Endothelial cell of umbilical vein (primary cell): ENCODE data around the gene AAMDC. TPM values are rescaled to one million over a fixed set of nuclear protein-coding genes. Genes with fewer than 3 reads are reported as not detected.

Source experiments
- BruUV-seq: library from RNA; stranded (reverse); fragments of 400-500 nt; replicated peaks from 2 replicates; lab custom pipeline; 2021; lab: Mats Ljungman, UMichigan
- CTCF ChIA-PET: fragments of 300-600, 350-600 bp; sonication (Branson Sonifier 250); formaldehyde crosslinking; loops from one replicate; lab custom pipeline; 2021; ENCODE audit warnings: antibody characterized with exemption, inconsistent platforms; lab: Charles Lee
- POLR2A ChIA-PET: fragments of 300-600, 350-600 bp; sonication (Branson Sonifier 250); formaldehyde crosslinking; loops from one replicate; lab custom pipeline; 2021; ENCODE audit warnings: antibody characterized with exemption, inconsistent platforms; lab: Charles Lee
- DNase-seq: peaks from one replicate; pipeline ENCODE4 v3.0.0-alpha.2; 2011; ENCODE audit warnings: low read depth, low spot score
- FAIRE-seq: peaks from 2 replicates; lab custom pipeline; 2011; peaks lifted over from hg19 to GRCh38; lab: Jason Lieb, UNC
- H2AFZ ChIP-seq: 2 replicates; pipeline ENCODE4 v1.6.0; 2012; ENCODE audit warnings: low read depth, low read length, control low read depth, inconsistent platforms
- H3K27ac ChIP-seq: 2 replicates; pipeline ENCODE4 v1.5.1; 2011; ENCODE audit warnings: low read depth, mild to moderate bottlenecking, control low read depth, low read length, moderate library complexity; ENCODE audit not compliant: insufficient read depth
- H3K27me3 ChIP-seq, 2 experiments: 2 replicates each; pipeline versions ENCODE4 v1.6.0 to v1.6.1; 2011; ENCODE audit warnings: low read length in 2 of 2, mixed read lengths in 1 of 2; ENCODE audit not compliant: control insufficient read depth in 2 of 2, insufficient read depth in 2 of 2
- H3K36me3 ChIP-seq, 2 experiments: 2 replicates in 1 of 2; 3 replicates in 1 of 2; pipeline ENCODE4 v1.5.1; 2011; ENCODE audit warnings: low read length in 2 of 2, mild to moderate bottlenecking in 1 of 2, moderate library complexity in 1 of 2; ENCODE audit not compliant: control insufficient read depth in 2 of 2, insufficient read depth in 2 of 2; ENCODE audit errors: extremely low read depth in 1 of 2
- H3K4me1 ChIP-seq: 3 replicates; pipeline ENCODE4 v1.5.1; 2011; ENCODE audit warnings: mild to moderate bottlenecking, low read length; ENCODE audit not compliant: control insufficient read depth, insufficient read depth; ENCODE audit errors: extremely low read depth
- H3K4me2 ChIP-seq: 2 replicates; pipeline ENCODE4 v1.6.1; 2011; ENCODE audit warnings: low read length, control low read depth, mixed read lengths; ENCODE audit not compliant: insufficient read depth
- H3K4me3 ChIP-seq, 3 experiments: fragments of 200-600 bp in 1 of 3; sonication (generic), shearing (Covaris generic) in 1 of 3; replicated peaks in 1 of 3; 2 replicates each; pipeline ENCODE4 v1.5.1; 2011 to 2016; ENCODE audit warnings: control low read depth in 3 of 3, low read length in 3 of 3, mild to moderate bottlenecking in 2 of 3, inconsistent platforms in 1 of 3, low read depth in 1 of 3, moderate library complexity in 1 of 3; ENCODE audit not compliant: insufficient read depth in 1 of 3
- H3K79me2 ChIP-seq: 2 replicates; pipeline ENCODE4 v1.6.0; 2012; ENCODE audit warnings: low read length, inconsistent platforms; ENCODE audit not compliant: control insufficient read depth, insufficient read depth
- H3K9ac ChIP-seq: replicated peaks from 2 replicates; pipeline ENCODE3; 2011; ENCODE audit warnings: low read length, control low read depth; ENCODE audit not compliant: insufficient read depth; ENCODE audit errors: extremely low read depth
- H3K9me1 ChIP-seq: replicated peaks from 3 replicates; pipeline ENCODE4 v1.6.0; 2011; ENCODE audit warnings: mild to moderate bottlenecking, low read length; ENCODE audit not compliant: control insufficient read depth, insufficient read depth; ENCODE audit errors: extremely low read depth
- H3K9me3 ChIP-seq: replicated peaks from 2 replicates; pipeline ENCODE4 v1.5.1; 2012; ENCODE audit warnings: low read length, inconsistent platforms; ENCODE audit not compliant: control insufficient read depth, insufficient read depth
- H4K20me1 ChIP-seq: replicated peaks from 2 replicates; pipeline ENCODE3; 2011; ENCODE audit warnings: mild to moderate bottlenecking, low read length; ENCODE audit not compliant: control insufficient read depth, insufficient read depth; ENCODE audit errors: extremely low read depth
- CTCF ChIP-seq, 2 donors: IDR thresholded peaks; 1 replicate in 1 of 2; 2 replicates in 1 of 2; pipeline ENCODE4 v1.5.1; 2011; ENCODE audit warnings: low read length in 2 of 2, mild to moderate bottlenecking in 2 of 2, moderate library complexity in 2 of 2, control low read depth in 1 of 2, inconsistent platforms in 1 of 2, low read depth in 1 of 2; ENCODE audit not compliant: insufficient read depth in 1 of 2; ENCODE audit errors: extremely low read depth in 1 of 2
- EZH2 ChIP-seq: IDR thresholded peaks from 2 replicates; pipeline ENCODE4 v1.6.1; 2012; ENCODE audit warnings: borderline replicate concordance, low read depth, mild to moderate bottlenecking, moderate library complexity, low read length, inconsistent platforms; ENCODE audit not compliant: severe bottlenecking
- FOS ChIP-seq: IDR thresholded peaks from 2 replicates; pipeline ENCODE4 v1.6.1; 2011; ENCODE audit warnings: mild to moderate bottlenecking, low read length, moderate library complexity, borderline replicate concordance; ENCODE audit not compliant: insufficient read depth
- GATA2 ChIP-seq: IDR thresholded peaks from 2 replicates; pipeline ENCODE4 v1.7.0; 2011; ENCODE audit warnings: low read depth, mild to moderate bottlenecking, moderate library complexity, mixed read lengths, low read length; ENCODE audit not compliant: insufficient read length, insufficient read depth
- JUN ChIP-seq: IDR thresholded peaks from 2 replicates; pipeline ENCODE4 v1.6.1; 2011; ENCODE audit warnings: borderline replicate concordance, low read depth; ENCODE audit not compliant: insufficient read length, insufficient read depth
- MAX ChIP-seq: IDR thresholded peaks from 2 replicates; pipeline ENCODE4 v1.6.1; 2011; ENCODE audit not compliant: insufficient read depth, insufficient read length
- MYC ChIP-seq: IDR thresholded peaks from one replicate; pipeline ENCODE4 v1.6.1; 2011; ENCODE audit warnings: mild to moderate bottlenecking, low read depth, low read length
- POLR2A ChIP-seq: IDR thresholded peaks from 2 replicates; pipeline ENCODE4 v1.6.1; 2012; ENCODE audit warnings: low read depth, mild to moderate bottlenecking, control low read depth, low read length
- POLR2AphosphoS5 ChIP-seq: IDR thresholded peaks from 2 replicates; pipeline ENCODE4 v1.6.1; 2012; ENCODE audit warnings: low read depth, mild to moderate bottlenecking, control low read depth, low read length, moderate library complexity; ENCODE audit not compliant: insufficient read depth
- dilution Hi-C: fragments of 300-500 bp; cut with MboI; formaldehyde crosslinking; loops from one replicate; pipeline ENCODE4 v1.15.0; 2019; ENCODE audit warnings: low sequenced_read_pairs; ENCODE audit not compliant: extremely low pct_ligation_motif_present
- intact Hi-C: fragments of 100-400 bp; cut with micrococcal nuclease; formaldehyde crosslinking; loops from one replicate; pipeline ENCODE4 v1.10.0; 2022
- polyA plus RNA-seq, 4 experiments: library from polyadenylated mRNA; depleted of rRNA in 3 of 4; stranded (reverse) in 3 of 4; unstranded in 1 of 4; fragments of >200 nt; gene quantifications; 2 replicates each; pipeline versions ENCODE4 v1.2.1 to v1.2.3, GENCODE V29; 2011 to 2012; ENCODE audit warnings: missing spikeins in 1 of 4
- total RNA-seq: library from RNA; stranded (reverse); gene quantifications from 2 replicates; pipeline ENCODE4 v1.2.3, GENCODE V29; 2021

AAMDC gene
- total and polyA plus RNA-seq, 2 donors (not counting 3 experiments of a cell fraction or from before 2014, with no cell fraction given) = 48.1 to 51.0 TPM

GRCh38 chr11:77819921-77820564 is 901 bp upstream of the AAMDC start:
- TF ChIP-seq EZH2 (no peak), POLR2AphosphoS5 (no peak), MAX (no peak), GATA2 (no peak), JUN (no peak), FOS (no peak), MYC (no peak), CTCF (IDR thresholded peaks at IDR 0.05; ENCODE audit: extremely low read depth in 1 of 2, insufficient read depth in 1 of 2, low read depth in 1 of 2, low read length in 2 of 2) (no peak), POLR2A (no peak)
- FAIRE-seq = no peak
- ChIA-PET POLR2A (interaction anchor here (0.8 to 1.5 kb wide), 3 partner anchors 11 to 175 kb away, joined by 3 read pairs; partner anchors contain the start of gene INTS4), CTCF (interaction anchor here (1.2 to 3.1 kb wide), 3 partner anchors 175 to 744 kb away, joined by 3 to 16 read pairs (median 6); partner anchors contain the start of gene INTS4)
- no TSS peak for BruUV-seq
- peak overlapping the region; percentile 79 for H3K9ac ChIP-seq
- peak overlapping the region; percentile 78 for H2AFZ ChIP-seq
- peaks cover 18% of the 10 kb centered on the region for H4K20me1 ChIP-seq
- peak overlapping the region; percentile 72 for H3K4me2 ChIP-seq
- H3K4me3 ChIP-seq = peak overlapping the region; percentile 87 to 96 (median 91)
- intact Hi-C loops = loop anchor here (1.0 to 5.0 kb wide), 9 partner anchors 23 to 741 kb away; partner anchors contain the start of genes CLNS1A, GAB2, KCTD21 and USP35
- dilution Hi-C loops = no loop called here
- DNase-seq = peak; percentile 48
- H3K36me3 ChIP-seq = peaks cover 0 to 2% of the 10 kb centered on the region in 2 experiments
- peak overlapping the region; percentile 53 for H3K27ac ChIP-seq
- peaks cover 13% of the 10 kb centered on the region for H3K4me1 ChIP-seq
- no peaks in the 10 kb centered on the region for H3K27me3 ChIP-seq
- no peaks in the 10 kb centered on the region for H3K9me3 ChIP-seq
- no peaks in the 10 kb centered on the region for H3K9me1 ChIP-seq
- H3K79me2 ChIP-seq = peaks cover 59% of the 10 kb centered on the region
